A549 (cell line): ENCODE data around the gene ZFHX3. TPM values are rescaled to one million over a fixed set of nuclear protein-coding genes. Genes with fewer than 3 reads are reported as not detected.

Experiments used
- ATAC-seq, 2 experiments: fragments of 200-7000 bp in 1 of 2; fragments of >200 bp in 1 of 2; cut with Nextera tagmentation in 1 of 2; cut with Tn5 transposase in 1 of 2; 3 replicates each; pipeline versions ENCODE4 v1.8.0 to v1.9.1; 2018 to 2020; ENCODE audit warnings: mild to moderate bottlenecking in 1 of 2, moderate library complexity in 1 of 2
- CTCF ChIA-PET: fragments of 300-600 bp; sonication (Branson Sonifier 250); formaldehyde crosslinking; extraction: SDS; loops from one replicate; lab custom pipeline; 2021; ENCODE audit warnings: antibody characterized with exemption, inconsistent platforms; lab: Yijun Ruan, JAX
- POLR2A ChIA-PET: fragments of 350-600 bp; formaldehyde crosslinking; extraction: SDS; loops from one replicate; lab custom pipeline; 2021; ENCODE audit warnings: antibody characterized with exemption, inconsistent platforms; lab: Yijun Ruan, JAX
- DNase-seq, 2 experiments: peaks; one replicate each; pipeline versions ENCODE4 v3.0.0 to v3.0.0-alpha.2; 2011 to 2016; ENCODE audit warnings: low read depth in 1 of 2, low spot score in 1 of 2
- FAIRE-seq: peaks from 2 replicates; lab custom pipeline; 2011; peaks lifted over from hg19 to GRCh38; lab: Jason Lieb, UNC
- H3K27ac ChIP-seq, 2 experiments: fragments of >200 bp; sonication (Bioruptor Twin); formaldehyde crosslinking; 3 replicates each; pipeline ENCODE4 v1.5.1; 2016 to 2017
- H3K4me1 ChIP-seq: fragments of >200 bp; sonication (Bioruptor Twin); formaldehyde crosslinking; 3 replicates; pipeline ENCODE4 v1.6.1; 2016
- H3K4me2 ChIP-seq: fragments of >200 bp; sonication (Bioruptor Twin); formaldehyde crosslinking; 3 replicates; pipeline ENCODE4 v1.6.1; 2016
- H3K4me3 ChIP-seq: fragments of >200 bp; sonication (Bioruptor Twin); formaldehyde crosslinking; 3 replicates; pipeline ENCODE4 v1.5.1; 2016
- H3K9me3 ChIP-seq: fragments of >200 bp; sonication (Bioruptor Twin); formaldehyde crosslinking; 3 replicates; pipeline ENCODE4 v1.6.1; 2016
- BCL3 ChIP-seq: fragments of >200 bp; sonication (Bioruptor Twin); formaldehyde crosslinking; IDR thresholded peaks from 3 replicates; pipeline ENCODE4 v1.6.1; 2016
- CHD2 ChIP-seq: fragments of 150-350 bp; IDR thresholded peaks from 2 replicates; pipeline ENCODE4 v1.6.1; 2014; ENCODE audit warnings: low read length; ENCODE audit not compliant: partially characterized antibody
- CTCF ChIP-seq: fragments of >200 bp; sonication (Bioruptor Twin); formaldehyde crosslinking; IDR thresholded peaks from 3 replicates; pipeline ENCODE4 v1.5.1; 2016
- E2F6 ChIP-seq: IDR thresholded peaks from 2 replicates; pipeline ENCODE4 v1.6.1; 2012; ENCODE audit warnings: low read depth, borderline replicate concordance
- ELK1 ChIP-seq: fragments of 150-350 bp; IDR thresholded peaks from 2 replicates; pipeline ENCODE4 v1.6.1; 2014; ENCODE audit warnings: low read depth, mild to moderate bottlenecking, low read length
- EP300 ChIP-seq, 2 experiments: fragments of >200 bp; sonication (Bioruptor Twin); formaldehyde crosslinking; IDR thresholded peaks; 2 replicates in 1 of 2; 3 replicates in 1 of 2; pipeline ENCODE4 v1.6.1; 2016 to 2017
- FOSB ChIP-seq: fragments of 250-450 bp; sonication (Bioruptor Pico); IDR thresholded peaks from 2 replicates; pipeline ENCODE4 v1.5.0; 2020; ENCODE audit warnings: mild to moderate bottlenecking, moderate library complexity
- FOXS1 ChIP-seq: fragments of 250-450 bp; sonication (Bioruptor Pico); IDR thresholded peaks from 2 replicates; pipeline ENCODE4 v1.5.0; 2020; ENCODE audit warnings: mild to moderate bottlenecking, moderate library complexity
- GATA3 ChIP-seq: IDR thresholded peaks from 2 replicates; pipeline ENCODE4 v1.6.1; 2012; ENCODE audit warnings: borderline replicate concordance
- HES2 ChIP-seq: fragments of >200 bp; sonication (Bioruptor Twin); formaldehyde crosslinking; IDR thresholded peaks from 2 replicates; pipeline ENCODE4 v1.6.1; 2016
- HEYL ChIP-seq: fragments of 250-450 bp; sonication (Bioruptor Pico); IDR thresholded peaks from 2 replicates; pipeline ENCODE4 v1.8.0; 2021; ENCODE audit warnings: mild to moderate bottlenecking, moderate library complexity
- JUNB ChIP-seq: fragments of >200 bp; sonication (Bioruptor Twin); formaldehyde crosslinking; IDR thresholded peaks from 2 replicates; pipeline ENCODE4 v1.6.1; 2016
- KDM1A ChIP-seq: fragments of 200-600 bp; sonication (generic); IDR thresholded peaks from 2 replicates; pipeline ENCODE4 v1.6.1; 2016; ENCODE audit warnings: low read depth, mild to moderate bottlenecking
- KDM5A ChIP-seq: fragments of 200-600 bp; sonication (generic); IDR thresholded peaks from 2 replicates; pipeline ENCODE4 v1.6.1; 2016; ENCODE audit warnings: antibody characterized with exemption, mild to moderate bottlenecking
- MAX ChIP-seq: IDR thresholded peaks from 2 replicates; pipeline ENCODE4 v1.6.1; 2012
- NFE2L2 ChIP-seq: fragments of 150-350 bp; conservative IDR thresholded peaks from 2 replicates; pipeline ENCODE4 v1.6.1; 2014; ENCODE audit warnings: low read length
- NR3C1 ChIP-seq: fragments of >200 bp; sonication (Bioruptor Twin); formaldehyde crosslinking; IDR thresholded peaks from 3 replicates; pipeline ENCODE4 v1.6.1; 2017
- PBX3 ChIP-seq: IDR thresholded peaks from 2 replicates; pipeline ENCODE4 v1.6.1; 2012
- PHF8 ChIP-seq: fragments of 200-600 bp; sonication (generic); IDR thresholded peaks from 2 replicates; pipeline ENCODE4 v1.6.1; 2016; ENCODE audit warnings: low read depth, mild to moderate bottlenecking, antibody characterized with exemption, moderate library complexity, borderline replicate concordance
- POLR2AphosphoS2 ChIP-seq: conservative IDR thresholded peaks from 2 replicates; pipeline ENCODE4 v1.6.1; 2012; ENCODE audit warnings: low read length, improper control_type of control experiment, inconsistent platforms
- RFX5 ChIP-seq: fragments of 450-650 bp; IDR thresholded peaks from 2 replicates; pipeline ENCODE4 v1.7.1; 2014; ENCODE audit warnings: antibody characterized with exemption, mild to moderate bottlenecking, moderate library complexity
- SMC3 ChIP-seq: fragments of >200 bp; sonication (Bioruptor Twin); formaldehyde crosslinking; IDR thresholded peaks from 3 replicates; pipeline ENCODE4 v1.6.1; 2018; ENCODE audit warnings: inconsistent platforms
- TP53 ChIP-seq: fragments of 250-450 bp; sonication (Bioruptor Pico); IDR thresholded peaks from 2 replicates; pipeline ENCODE4 v1.5.0; 2021; ENCODE audit warnings: mild to moderate bottlenecking, moderate library complexity
- ZC3H11A ChIP-seq: fragments of 450-650 bp; IDR thresholded peaks from 2 replicates; pipeline ENCODE4 v1.6.1; 2014; ENCODE audit warnings: antibody characterized with exemption, mild to moderate bottlenecking
- ZFP36 ChIP-seq: fragments of 450-650 bp; IDR thresholded peaks from 2 replicates; pipeline ENCODE4 v1.6.1; 2014; ENCODE audit warnings: borderline replicate concordance; ENCODE audit not compliant: partially characterized antibody
- WGBS: methylation state at CpG from one replicate; pipeline ENCODE4 v1.1.6; 2017; ENCODE audit errors: missing lambda C conversion rate; 5-methylcytosine and 5-hydroxymethylcytosine counted together
- polyA plus RNA-seq, 4 experiments: library from polyadenylated mRNA; depleted of rRNA in 3 of 4; stranded (reverse); fragments of >200 nt; fragmentation: RNase III in 1 of 4; extraction: RNeasy Plus Mini Kit Qiagen cat#74134 plus additional on column Dnase treatment in 1 of 4; gene quantifications; 2 replicates in 3 of 4; 3 replicates in 1 of 4; pipeline ENCODE4 v1.2.3, GENCODE V29; 2011 to 2017

The ZFHX3 gene
- polyA plus RNA-seq, 2 of the 4 experiments (the other 2 are of a cell fraction): 3.9 to 6.5 TPM

- TF ChIP-seq EP300 (IDR thresholded peaks at IDR 0.05) (no peak), FOSB (CRISPR knock-in tag) (no peak), JUNB (no peak), MAX (no peak), CHD2 (no peak), KDM1A (no peak), TP53 (no peak), KDM5A (no peak)
- Histone ChIP-seq H3K9me3 (no peaks in the 10 kb centered on the region), H3K27ac (0 out of 6 replicates have a peak overlapping the region, but pooled peaks of 1 of the 2 experiments have one; percentile 5), H3K4me2 (no peak overlapping the region), H3K4me3 (no peak overlapping the region), H3K4me1 (peaks cover 60% of the 10 kb centered on the region)
- ATAC-seq (no peak), FAIRE-seq (no peak), DNase-seq (no peak)
- CTCF ChIA-PET: interaction anchor here (1.3 kb wide), 1 partner anchor 13 kb away, joined by 4 read pairs; no protein-coding TSS in a partner anchor
- WGBS: 95% methylated on average over 18 of the region's 19 CpGs
- POLR2A ChIA-PET: no interaction called here
Observed at GRCh38 chr16:73036074-73036826, 11.7 kb downstream of the ZFHX3 start.

- no peak overlapping the region; a peak in 1 of 6 replicates for H3K27ac ChIP-seq
- TF ChIP-seq KDM1A (no peak), SMC3 (no peak), ELK1 (no peak), E2F6 (no peak), POLR2AphosphoS2 (no peak), NFE2L2 (no peak), CTCF (no peak), RFX5 (no peak), ZC3H11A (no peak), ZFP36 (no peak), HEYL (CRISPR knock-in tag) (no peak), PBX3 (no peak), NR3C1 (no peak), FOXS1 (CRISPR knock-in tag) (no peak), GATA3 (no peak), BCL3 (no peak), HES2 (no peak), PHF8 (no peak)
- TF ChIP-seq, all 56 proteins: peak for 0
- H3K4me2 ChIP-seq: no peak overlapping the region; the same call in 2 of the 3 replicates
- no peaks in the 10 kb centered on the region for H3K9me3 ChIP-seq
- H3K4me3 ChIP-seq: no peak overlapping the region
- ChIA-PET CTCF (no interaction called here), POLR2A (no interaction called here)
- FAIRE-seq (no peak), DNase-seq (no peak), ATAC-seq (no peak)
- 74% methylated on average over 3 of the region's 4 CpGs for whole genome bisulfite sequencing
- H3K4me1 ChIP-seq: peaks cover 49% of the 10 kb centered on the region
Observed at GRCh38 chr16:73034374-73034773, 13.6 kb downstream of the ZFHX3 start.
